ENCODE results near the gene CSMD2.

DNA sequence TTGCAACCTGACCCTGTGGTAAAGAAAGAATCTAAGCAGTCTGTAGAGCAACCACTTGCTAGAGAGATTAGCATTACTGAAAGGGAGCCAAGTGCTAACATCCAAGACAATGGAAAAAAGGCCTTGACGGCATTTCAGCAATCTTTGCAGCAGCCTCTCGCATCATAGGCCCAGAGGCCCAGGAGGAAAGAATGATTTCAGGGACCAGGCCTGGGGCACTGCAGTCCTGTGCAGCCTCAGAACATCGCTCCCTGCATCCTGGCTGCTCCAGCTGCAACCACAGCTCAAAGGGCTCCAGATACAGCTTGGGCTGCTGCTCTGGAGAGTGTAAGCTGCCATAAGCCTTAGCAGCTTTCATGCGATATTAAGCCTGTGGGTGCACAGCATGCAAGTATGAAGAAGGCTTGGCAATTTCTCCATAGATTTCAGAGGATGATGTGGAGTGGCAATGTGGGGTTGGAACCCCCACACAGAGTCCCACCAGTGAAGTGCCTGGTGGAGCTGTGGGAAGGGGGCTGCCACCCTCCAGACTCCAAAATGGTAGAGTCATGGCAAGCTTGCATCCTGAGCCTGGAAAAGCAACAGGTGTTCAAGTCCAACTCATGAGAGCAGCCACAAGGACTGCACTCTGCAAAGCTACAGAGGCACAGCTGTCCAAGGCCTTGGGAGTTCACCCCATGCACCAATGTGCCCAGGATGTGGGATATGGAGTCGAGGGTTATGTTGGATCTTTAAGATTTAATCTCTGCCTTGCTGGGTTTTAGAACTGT lies 411.8 kb downstream of the CSMD2 start:
- TF ChIP-seq POLR2AphosphoS5 (IDR thresholded peaks at IDR 0.05; ENCODE audit: low read depth) (no peak), EZH2phosphoT487 (IDR thresholded peaks at IDR 0.05; ENCODE audit: unreplicated experiment) (no peak), EZH2 (IDR thresholded peaks at IDR 0.05; ENCODE audit: low read depth, unreplicated experiment) (no peak), CREB1 (CRISPR knock-in tag; IDR thresholded peaks at IDR 0.05; ENCODE audit: low read depth) (no peak), JUNB (IDR thresholded peaks at IDR 0.05; ENCODE audit: unreplicated experiment) (no peak), REST (IDR thresholded peaks at IDR 0.05; ENCODE audit: unreplicated experiment) (no peak), STAT1 (IDR thresholded peaks at IDR 0.05; ENCODE audit: unreplicated experiment) (no peak)
- TF ChIP-seq, protein P1, sequence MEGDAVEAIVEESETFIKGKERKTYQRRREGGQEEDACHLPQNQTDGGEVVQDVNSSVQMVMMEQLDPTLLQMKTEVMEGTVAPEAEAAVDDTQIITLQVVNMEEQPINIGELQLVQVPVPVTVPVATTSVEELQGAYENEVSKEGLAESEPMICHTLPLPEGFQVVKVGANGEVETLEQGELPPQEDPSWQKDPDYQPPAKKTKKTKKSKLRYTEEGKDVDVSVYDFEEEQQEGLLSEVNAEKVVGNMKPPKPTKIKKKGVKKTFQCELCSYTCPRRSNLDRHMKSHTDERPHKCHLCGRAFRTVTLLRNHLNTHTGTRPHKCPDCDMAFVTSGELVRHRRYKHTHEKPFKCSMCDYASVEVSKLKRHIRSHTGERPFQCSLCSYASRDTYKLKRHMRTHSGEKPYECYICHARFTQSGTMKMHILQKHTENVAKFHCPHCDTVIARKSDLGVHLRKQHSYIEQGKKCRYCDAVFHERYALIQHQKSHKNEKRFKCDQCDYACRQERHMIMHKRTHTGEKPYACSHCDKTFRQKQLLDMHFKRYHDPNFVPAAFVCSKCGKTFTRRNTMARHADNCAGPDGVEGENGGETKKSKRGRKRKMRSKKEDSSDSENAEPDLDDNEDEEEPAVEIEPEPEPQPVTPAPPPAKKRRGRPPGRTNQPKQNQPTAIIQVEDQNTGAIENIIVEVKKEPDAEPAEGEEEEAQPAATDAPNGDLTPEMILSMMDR (conservative IDR thresholded peaks at IDR 0.05; ENCODE audit: low read depth in 2 of 2): no peak
- TF ChIP-seq, protein P2, sequence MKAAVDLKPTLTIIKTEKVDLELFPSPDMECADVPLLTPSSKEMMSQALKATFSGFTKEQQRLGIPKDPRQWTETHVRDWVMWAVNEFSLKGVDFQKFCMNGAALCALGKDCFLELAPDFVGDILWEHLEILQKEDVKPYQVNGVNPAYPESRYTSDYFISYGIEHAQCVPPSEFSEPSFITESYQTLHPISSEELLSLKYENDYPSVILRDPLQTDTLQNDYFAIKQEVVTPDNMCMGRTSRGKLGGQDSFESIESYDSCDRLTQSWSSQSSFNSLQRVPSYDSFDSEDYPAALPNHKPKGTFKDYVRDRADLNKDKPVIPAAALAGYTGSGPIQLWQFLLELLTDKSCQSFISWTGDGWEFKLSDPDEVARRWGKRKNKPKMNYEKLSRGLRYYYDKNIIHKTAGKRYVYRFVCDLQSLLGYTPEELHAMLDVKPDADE (IDR thresholded peaks at IDR 0.05): no peak
- TF ChIP-seq, protein P3, sequence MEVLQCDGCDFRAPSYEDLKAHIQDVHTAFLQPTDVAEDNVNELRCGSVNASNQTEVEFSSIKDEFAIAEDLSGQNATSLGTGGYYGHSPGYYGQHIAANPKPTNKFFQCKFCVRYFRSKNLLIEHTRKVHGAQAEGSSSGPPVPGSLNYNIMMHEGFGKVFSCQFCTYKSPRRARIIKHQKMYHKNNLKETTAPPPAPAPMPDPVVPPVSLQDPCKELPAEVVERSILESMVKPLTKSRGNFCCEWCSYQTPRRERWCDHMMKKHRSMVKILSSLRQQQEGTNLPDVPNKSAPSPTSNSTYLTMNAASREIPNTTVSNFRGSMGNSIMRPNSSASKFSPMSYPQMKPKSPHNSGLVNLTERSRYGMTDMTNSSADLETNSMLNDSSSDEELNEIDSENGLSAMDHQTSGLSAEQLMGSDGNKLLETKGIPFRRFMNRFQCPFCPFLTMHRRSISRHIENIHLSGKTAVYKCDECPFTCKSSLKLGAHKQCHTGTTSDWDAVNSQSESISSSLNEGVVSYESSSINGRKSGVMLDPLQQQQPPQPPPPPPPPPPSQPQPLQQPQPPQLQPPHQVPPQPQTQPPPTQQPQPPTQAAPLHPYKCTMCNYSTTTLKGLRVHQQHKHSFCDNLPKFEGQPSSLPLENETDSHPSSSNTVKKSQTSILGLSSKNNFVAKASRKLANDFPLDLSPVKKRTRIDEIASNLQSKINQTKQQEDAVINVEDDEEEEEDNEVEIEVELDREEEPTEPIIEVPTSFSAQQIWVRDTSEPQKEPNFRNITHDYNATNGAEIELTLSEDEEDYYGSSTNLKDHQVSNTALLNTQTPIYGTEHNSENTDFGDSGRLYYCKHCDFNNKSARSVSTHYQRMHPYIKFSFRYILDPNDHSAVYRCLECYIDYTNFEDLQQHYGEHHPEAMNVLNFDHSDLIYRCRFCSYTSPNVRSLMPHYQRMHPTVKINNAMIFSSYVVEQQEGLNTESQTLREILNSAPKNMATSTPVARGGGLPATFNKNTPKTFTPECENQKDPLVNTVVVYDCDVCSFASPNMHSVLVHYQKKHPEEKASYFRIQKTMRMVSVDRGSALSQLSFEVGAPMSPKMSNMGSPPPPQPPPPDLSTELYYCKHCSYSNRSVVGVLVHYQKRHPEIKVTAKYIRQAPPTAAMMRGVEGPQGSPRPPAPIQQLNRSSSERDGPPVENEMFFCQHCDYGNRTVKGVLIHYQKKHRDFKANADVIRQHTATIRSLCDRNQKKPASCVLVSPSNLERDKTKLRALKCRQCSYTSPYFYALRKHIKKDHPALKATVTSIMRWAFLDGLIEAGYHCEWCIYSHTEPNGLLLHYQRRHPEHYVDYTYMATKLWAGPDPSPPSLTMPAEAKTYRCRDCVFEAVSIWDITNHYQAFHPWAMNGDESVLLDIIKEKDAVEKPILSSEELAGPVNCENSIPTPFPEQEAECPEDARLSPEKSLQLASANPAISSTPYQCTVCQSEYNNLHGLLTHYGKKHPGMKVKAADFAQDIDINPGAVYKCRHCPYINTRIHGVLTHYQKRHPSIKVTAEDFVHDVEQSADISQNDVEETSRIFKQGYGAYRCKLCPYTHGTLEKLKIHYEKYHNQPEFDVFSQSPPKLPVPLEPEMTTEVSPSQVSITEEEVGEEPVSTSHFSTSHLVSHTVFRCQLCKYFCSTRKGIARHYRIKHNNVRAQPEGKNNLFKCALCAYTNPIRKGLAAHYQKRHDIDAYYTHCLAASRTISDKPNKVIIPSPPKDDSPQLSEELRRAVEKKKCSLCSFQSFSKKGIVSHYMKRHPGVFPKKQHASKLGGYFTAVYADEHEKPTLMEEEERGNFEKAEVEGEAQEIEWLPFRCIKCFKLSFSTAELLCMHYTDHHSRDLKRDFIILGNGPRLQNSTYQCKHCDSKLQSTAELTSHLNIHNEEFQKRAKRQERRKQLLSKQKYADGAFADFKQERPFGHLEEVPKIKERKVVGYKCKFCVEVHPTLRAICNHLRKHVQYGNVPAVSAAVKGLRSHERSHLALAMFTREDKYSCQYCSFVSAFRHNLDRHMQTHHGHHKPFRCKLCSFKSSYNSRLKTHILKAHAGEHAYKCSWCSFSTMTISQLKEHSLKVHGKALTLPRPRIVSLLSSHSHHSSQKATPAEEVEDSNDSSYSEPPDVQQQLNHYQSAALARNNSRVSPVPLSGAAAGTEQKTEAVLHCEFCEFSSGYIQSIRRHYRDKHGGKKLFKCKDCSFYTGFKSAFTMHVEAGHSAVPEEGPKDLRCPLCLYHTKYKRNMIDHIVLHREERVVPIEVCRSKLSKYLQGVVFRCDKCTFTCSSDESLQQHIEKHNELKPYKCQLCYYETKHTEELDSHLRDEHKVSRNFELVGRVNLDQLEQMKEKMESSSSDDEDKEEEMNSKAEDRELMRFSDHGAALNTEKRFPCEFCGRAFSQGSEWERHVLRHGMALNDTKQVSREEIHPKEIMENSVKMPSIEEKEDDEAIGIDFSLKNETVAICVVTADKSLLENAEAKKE (CRISPR knock-in tag; IDR thresholded peaks at IDR 0.05): no peak
